Esophagus muscularis mucosa (tissue), 4 donors: ENCODE data around the gene CIITA. TPM values are rescaled to one million over a fixed set of nuclear protein-coding genes. Genes with fewer than 3 reads are reported as not detected.

Experiments
- DNase-seq: peaks from one replicate; pipeline ENCODE4 v3.0.0-alpha.2; 2017; ENCODE audit errors: extremely low spot score
- H3K27ac ChIP-seq, 4 donors: fragments of 200-600 bp; sonication (generic); replicated peaks in 1 of 4; 1 replicate in 3 of 4; 2 replicates in 1 of 4; pipeline ENCODE4 v1.5.1; 2016 to 2019; ENCODE audit warnings: mild to moderate bottlenecking in 1 of 4
- H3K27me3 ChIP-seq, 4 donors: fragments of 200-600 bp; sonication (generic); one replicate each; pipeline versions ENCODE4 v1.5.1 to v1.6.0; 2016 to 2019
- H3K36me3 ChIP-seq, 4 donors: fragments of 200-600 bp; sonication (generic); one replicate each; pipeline ENCODE4 v1.5.1; 2016 to 2019
- H3K4me1 ChIP-seq, 4 donors: fragments of 200-600 bp; sonication (generic); one replicate each; pipeline ENCODE4 v1.5.1; 2016 to 2019
- H3K4me3 ChIP-seq, 4 donors: fragments of 200-600 bp; sonication (generic); 1 replicate in 2 of 4; 2 replicates in 2 of 4; pipeline ENCODE4 v1.5.1; 2016 to 2019; ENCODE audit warnings: mild to moderate bottlenecking in 4 of 4, moderate library complexity in 1 of 4
- H3K9me3 ChIP-seq, 4 donors: fragments of 200-600 bp; sonication (generic); 1 replicate in 3 of 4; 2 replicates in 1 of 4; pipeline ENCODE4 v1.5.1; 2016 to 2019
- EP300 ChIP-seq: sonication (generic); formaldehyde crosslinking; IDR thresholded peaks from one replicate; pipeline ENCODE4 v1.6.1; 2017; ENCODE audit warnings: antibody characterized with exemption
- POLR2A ChIP-seq: fragments of 450-650 bp; IDR thresholded peaks from one replicate; pipeline ENCODE4 v1.6.1; 2017; ENCODE audit warnings: antibody characterized with exemption, moderate library complexity, mild to moderate bottlenecking, low read depth
- POLR2AphosphoS5 ChIP-seq, 2 donors: sonication (generic); formaldehyde crosslinking; IDR thresholded peaks; one replicate each; pipeline ENCODE4 v1.6.1; 2017; ENCODE audit warnings: antibody characterized with exemption in 2 of 2
- WGBS: methylation state at CpG from one replicate; pipeline ENCODE4 v1.1.5; 2018; 5-methylcytosine and 5-hydroxymethylcytosine counted together
- intact Hi-C: fragments of 100-400 bp; cut with DNase I; formaldehyde crosslinking; loops from one replicate; pipeline ENCODE4 v1.15.1; 2023
- total RNA-seq, 4 donors: library from RNA; depleted of rRNA; stranded (reverse); fragments of >200 nt; gene quantifications; one replicate each; pipeline versions ENCODE4 v1.1.0 to v1.2.1, GENCODE V29; 2016
- TF ChIP-seq, protein P1 (sequence below), 3 experiments: fragments of 200-600 bp in 2 of 3; fragments of 450-650 bp in 1 of 3; sonication (generic) in 2 of 3; IDR thresholded peaks; one replicate each; pipeline ENCODE4 v1.5.1; 2017 to 2019; ENCODE audit warnings: antibody characterized with exemption in 3 of 3, mild to moderate bottlenecking in 2 of 3, moderate library complexity in 1 of 3

Gene CIITA
- total RNA-seq, 4 donors from 2014 or later: 6.8 to 11.2 (median 8.9) TPM

- peak overlapping the region in 1 of 4 donors; percentile 3 for H3K27ac ChIP-seq
- DNase-seq: no peak
- intact Hi-C loops: loop anchor here (5.0 kb wide), 1 partner anchor 85 kb away; no protein-coding TSS in a partner anchor
Measured at GRCh38 chr16:10831894-10832886, 44.8 kb upstream of the CIITA start.

GRCh38 chr16:10833271-10833670 is 43.7 kb upstream of the CIITA start:
- 91% methylated on average over 5 of the region's 5 CpGs for WGBS

More at GRCh38 chr16:10831894-10832886, 44.8 kb upstream of the CIITA start:
- Histone ChIP-seq H3K9me3 (no peaks in the 10 kb centered on the region), H3K4me1 (peaks cover 28 to 29% (median 28%) of the 10 kb centered on the region in 4 donors), H3K36me3 (no peaks in the 10 kb centered on the region), H3K27me3 (no peaks in the 10 kb centered on the region), H3K4me3 (no peak overlapping the region)
- TF ChIP-seq POLR2AphosphoS5 (IDR thresholded peaks at IDR 0.05) (no peak), POLR2A (no peak), EP300 (no peak)
- TF ChIP-seq, protein P1, sequence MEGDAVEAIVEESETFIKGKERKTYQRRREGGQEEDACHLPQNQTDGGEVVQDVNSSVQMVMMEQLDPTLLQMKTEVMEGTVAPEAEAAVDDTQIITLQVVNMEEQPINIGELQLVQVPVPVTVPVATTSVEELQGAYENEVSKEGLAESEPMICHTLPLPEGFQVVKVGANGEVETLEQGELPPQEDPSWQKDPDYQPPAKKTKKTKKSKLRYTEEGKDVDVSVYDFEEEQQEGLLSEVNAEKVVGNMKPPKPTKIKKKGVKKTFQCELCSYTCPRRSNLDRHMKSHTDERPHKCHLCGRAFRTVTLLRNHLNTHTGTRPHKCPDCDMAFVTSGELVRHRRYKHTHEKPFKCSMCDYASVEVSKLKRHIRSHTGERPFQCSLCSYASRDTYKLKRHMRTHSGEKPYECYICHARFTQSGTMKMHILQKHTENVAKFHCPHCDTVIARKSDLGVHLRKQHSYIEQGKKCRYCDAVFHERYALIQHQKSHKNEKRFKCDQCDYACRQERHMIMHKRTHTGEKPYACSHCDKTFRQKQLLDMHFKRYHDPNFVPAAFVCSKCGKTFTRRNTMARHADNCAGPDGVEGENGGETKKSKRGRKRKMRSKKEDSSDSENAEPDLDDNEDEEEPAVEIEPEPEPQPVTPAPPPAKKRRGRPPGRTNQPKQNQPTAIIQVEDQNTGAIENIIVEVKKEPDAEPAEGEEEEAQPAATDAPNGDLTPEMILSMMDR (IDR thresholded peaks at IDR 0.05): no peak
- WGBS: 90% methylated on average over 10 of the region's 10 CpGs

GRCh38 chr16:10834130-10834529 is 42.9 kb upstream of the CIITA start:
- DNase-seq: no peak
- 97% methylated on average over 10 of the region's 10 CpGs for WGBS
- no peak overlapping the region for H3K4me3 ChIP-seq
- no peaks in the 10 kb centered on the region for H3K36me3 ChIP-seq
- peaks cover 0 to 9% (median 0%) of the 10 kb centered on the region in 4 donors for H3K27me3 ChIP-seq
- no peaks in the 10 kb centered on the region for H3K9me3 ChIP-seq
- no peak overlapping the region for H3K27ac ChIP-seq
- intact Hi-C loops: loop anchor here (5.0 kb wide), 1 partner anchor 87 kb away; no protein-coding TSS in a partner anchor
- TF ChIP-seq POLR2A (no peak), EP300 (no peak), POLR2AphosphoS5 (IDR thresholded peaks at IDR 0.05) (no peak)
- TF ChIP-seq, protein P1 (IDR thresholded peaks at IDR 0.05): no peak
- H3K4me1 ChIP-seq: peaks cover 9% of the 10 kb centered on the region in 4 donors

More at GRCh38 chr16:10833271-10833670, 43.7 kb upstream of the CIITA start:
- H3K4me3 ChIP-seq: no peak overlapping the region
- H3K27ac ChIP-seq: no peak overlapping the region
- H3K9me3 ChIP-seq: no peaks in the 10 kb centered on the region
- H3K27me3 ChIP-seq: peaks cover 0 to under 1% (median 0%) of the 10 kb centered on the region in 4 donors
- TF ChIP-seq POLR2A (no peak), POLR2AphosphoS5 (IDR thresholded peaks at IDR 0.05) (no peak), EP300 (no peak)
- TF ChIP-seq, protein P1 (IDR thresholded peaks at IDR 0.05): no peak
- no peaks in the 10 kb centered on the region for H3K36me3 ChIP-seq
- no peak for DNase-seq
- H3K4me1 ChIP-seq: peaks cover 17 to 18% (median 17%) of the 10 kb centered on the region in 4 donors
- intact Hi-C loops: loop anchor here (5.0 kb wide), 1 partner anchor 86 kb away; no protein-coding TSS in a partner anchor

- DNase-seq: no peak
- H3K27me3 ChIP-seq: peaks cover 0 to 11% (median 0%) of the 10 kb centered on the region in 4 donors
- no peaks in the 10 kb centered on the region for H3K9me3 ChIP-seq
- H3K4me3 ChIP-seq: no peak overlapping the region
- no peaks in the 10 kb centered on the region for H3K36me3 ChIP-seq
- TF ChIP-seq EP300: no peak
- no peak for TF ChIP-seq POLR2AphosphoS5 (IDR thresholded peaks at IDR 0.05)
- TF ChIP-seq POLR2A: no peak
- TF ChIP-seq, protein P1 (IDR thresholded peaks at IDR 0.05): no peak
- H3K27ac ChIP-seq: no peak overlapping the region
- intact Hi-C loops: loop anchor here (5.0 kb wide), 1 partner anchor 87 kb away; no protein-coding TSS in a partner anchor
- 95% methylated on average over 1 of the region's 1 CpG for whole genome bisulfite sequencing
- peaks cover 2 to 3% (median 2%) of the 10 kb centered on the region in 4 donors for H3K4me1 ChIP-seq
Measured at GRCh38 chr16:10834766-10835165, 42.2 kb upstream of the CIITA start.
